ENCODE data around the gene FOXO1. TPM values are rescaled to one million over a fixed set of nuclear protein-coding genes. Genes with fewer than 3 reads are reported as not detected.

Gene FOXO1
- total RNA-seq, 1 donor from 2014 or later, result 31.7 TPM

GRCh38 chr13:40509876-40510275, 156.6 kb downstream of the FOXO1 start:
- Mint-ChIP-seq H3K4me3 (no peak overlapping the region), H3K27ac (no peak overlapping the region), H3K36me3 (no peaks in the 10 kb centered on the region), H3K9me3 (peaks cover 14% of the 10 kb centered on the region), H3K27me3 (ENCODE audit: low read depth) (no peaks in the 10 kb centered on the region), H3K4me1 (peaks cover 5% of the 10 kb centered on the region)
- no peak for DNase-seq (ENCODE audit: low spot score in 2 of 2, unreplicated experiment in 2 of 2)
- TF ChIP-seq CTCF (IDR thresholded peaks at IDR 0.05; ENCODE audit: unreplicated experiment), result no peak

DNA sequence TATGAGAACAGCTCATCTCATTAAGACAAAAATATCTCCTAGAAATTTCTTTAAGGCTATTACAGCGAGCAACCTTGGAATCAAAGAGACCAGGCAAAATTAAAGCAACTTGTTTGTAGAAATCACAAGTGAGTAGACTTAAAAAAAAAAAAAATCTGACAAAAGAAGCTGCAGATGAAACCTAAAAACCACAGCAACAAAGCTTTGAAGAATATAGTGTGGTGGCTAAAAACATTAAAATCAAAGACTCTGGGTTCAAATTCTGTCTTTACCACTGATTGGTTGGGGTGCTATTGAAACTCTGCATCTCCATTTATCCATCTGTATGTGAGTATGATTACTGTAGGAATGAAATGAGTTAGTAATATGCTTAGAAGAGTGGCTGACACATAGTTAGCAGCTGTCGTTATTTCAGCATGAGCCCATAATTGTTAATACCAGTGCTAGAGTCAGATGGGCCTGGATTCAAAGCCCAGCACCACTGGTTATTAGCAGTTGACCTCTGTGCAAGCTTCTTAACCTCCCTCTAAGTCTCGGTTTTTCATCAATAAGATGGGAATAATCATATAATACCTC, 157.6 kb downstream of the FOXO1 start:
- no peak overlapping the region for H3K27ac Mint-ChIP-seq

DNA sequence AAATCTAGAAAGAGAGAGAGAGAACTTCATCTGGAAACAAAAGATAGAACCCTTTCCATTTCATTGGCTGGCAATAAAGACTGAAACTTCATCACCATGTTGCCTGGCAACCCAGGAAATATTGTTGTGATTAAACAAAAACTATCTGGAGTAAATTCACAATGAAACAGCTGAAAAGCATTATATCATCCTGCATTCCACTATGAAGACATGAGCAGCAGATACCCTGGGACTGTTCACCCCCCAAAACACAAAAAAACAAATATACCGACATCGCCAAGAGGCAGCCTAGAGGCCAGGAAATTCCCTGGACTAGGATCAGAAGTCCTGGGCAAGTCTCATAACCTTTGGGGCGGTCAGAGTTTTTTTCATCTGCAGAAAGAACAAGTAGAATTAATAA, 158.3 kb downstream of the FOXO1 start:
- H3K27me3 Mint-ChIP-seq (ENCODE audit: low read depth), result no peaks in the 10 kb centered on the region
- no peak overlapping the region for H3K4me3 Mint-ChIP-seq
- no peak for DNase-seq (ENCODE audit: low spot score in 2 of 2, unreplicated experiment in 2 of 2)
- peaks cover 16% of the 10 kb centered on the region for H3K4me1 Mint-ChIP-seq
- H3K36me3 Mint-ChIP-seq, result no peaks in the 10 kb centered on the region
- H3K9me3 Mint-ChIP-seq, result peaks cover 14% of the 10 kb centered on the region
- H3K27ac Mint-ChIP-seq, result no peak overlapping the region
- no peak for TF ChIP-seq CTCF (IDR thresholded peaks at IDR 0.05; ENCODE audit: unreplicated experiment)

More for the DNA sequence above, 157.6 kb downstream of the FOXO1 start:
- no peak overlapping the region for H3K4me3 Mint-ChIP-seq
- H3K36me3 Mint-ChIP-seq, result no peaks in the 10 kb centered on the region
- no peaks in the 10 kb centered on the region for H3K27me3 Mint-ChIP-seq (ENCODE audit: low read depth)
- H3K4me1 Mint-ChIP-seq, result peaks cover 10% of the 10 kb centered on the region
- no peak for TF ChIP-seq CTCF (IDR thresholded peaks at IDR 0.05; ENCODE audit: unreplicated experiment)
- DNase-seq (ENCODE audit: low spot score in 2 of 2, unreplicated experiment in 2 of 2), result no peak
- peaks cover 14% of the 10 kb centered on the region for H3K9me3 Mint-ChIP-seq

DNA sequence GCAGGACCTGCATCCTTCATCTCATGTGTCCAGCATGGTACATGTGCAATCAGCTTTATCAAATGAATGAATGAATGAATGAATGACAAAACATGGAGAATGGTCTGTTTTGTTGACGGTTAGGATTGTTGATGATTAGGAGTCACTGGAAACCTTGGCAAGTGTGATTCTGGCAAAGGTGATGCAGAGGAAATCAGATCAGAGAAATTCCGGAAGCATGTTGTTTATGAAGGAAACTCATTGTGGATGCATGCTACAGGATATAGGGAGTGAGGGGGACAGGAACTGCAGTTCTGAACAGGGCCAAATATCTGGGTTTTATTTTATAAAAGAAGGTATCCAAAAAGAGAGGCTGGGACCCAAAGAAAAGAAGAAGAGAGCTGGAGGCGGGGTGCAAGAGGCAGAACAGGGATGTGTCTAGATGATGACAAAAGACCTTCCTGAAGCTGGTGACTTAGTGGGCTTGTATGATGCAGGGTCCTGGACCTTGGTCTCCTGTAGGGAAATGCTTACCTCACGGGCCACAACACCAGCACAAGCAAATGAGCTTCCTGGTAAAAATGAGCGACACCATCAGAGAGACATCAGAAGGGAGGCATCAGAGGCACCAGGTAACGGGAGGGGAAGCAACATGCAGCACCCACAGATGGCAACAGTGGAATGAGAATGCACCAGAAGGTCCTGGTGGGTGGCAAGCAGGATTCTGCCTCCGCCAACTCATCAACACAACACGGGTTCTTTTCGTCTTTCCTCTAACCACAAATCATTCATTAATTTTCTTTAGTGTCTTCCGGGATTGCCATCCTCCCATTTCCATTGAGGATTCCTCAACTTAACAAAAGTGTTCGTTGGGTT, 159.6 kb downstream of the FOXO1 start:
- H3K36me3 Mint-ChIP-seq, result no peaks in the 10 kb centered on the region
- peaks cover 14% of the 10 kb centered on the region for H3K9me3 Mint-ChIP-seq
- DNase-seq (ENCODE audit: low spot score in 2 of 2, unreplicated experiment in 2 of 2), result no peak
- H3K4me3 Mint-ChIP-seq, result no peak overlapping the region
- H3K27me3 Mint-ChIP-seq (ENCODE audit: low read depth), result no peaks in the 10 kb centered on the region
- H3K27ac Mint-ChIP-seq, result no peak overlapping the region
- peaks cover 16% of the 10 kb centered on the region for H3K4me1 Mint-ChIP-seq
- TF ChIP-seq CTCF (IDR thresholded peaks at IDR 0.05; ENCODE audit: unreplicated experiment), result no peak

Other genes starting within 250 kb of the FOXO1 start
- gene MRPS31, start 104.5 kb upstream of the FOXO1 start, total RNA-seq, result 29.6 to 33.3 TPM (median 31.3 TPM) in 3 replicates
- 11.0 to 13.2 TPM (median 12.2 TPM) in 3 replicates for gene SLC25A15, start 123.0 kb upstream of the FOXO1 start, total RNA-seq